SH-SY5Y (cell line): Measurements from ENCODE around the gene KCNN1.

Experiments
- GATA2 ChIP-seq: IDR thresholded peaks from 2 replicates; pipeline ENCODE4 v1.6.1; 2011; ENCODE audit warnings: mild to moderate bottlenecking, low read depth, low read length
- GATA3 ChIP-seq: IDR thresholded peaks from 2 replicates; pipeline ENCODE4 v1.6.1; 2011; ENCODE audit warnings: low read depth, mild to moderate bottlenecking, low read length, moderate library complexity

DNA sequence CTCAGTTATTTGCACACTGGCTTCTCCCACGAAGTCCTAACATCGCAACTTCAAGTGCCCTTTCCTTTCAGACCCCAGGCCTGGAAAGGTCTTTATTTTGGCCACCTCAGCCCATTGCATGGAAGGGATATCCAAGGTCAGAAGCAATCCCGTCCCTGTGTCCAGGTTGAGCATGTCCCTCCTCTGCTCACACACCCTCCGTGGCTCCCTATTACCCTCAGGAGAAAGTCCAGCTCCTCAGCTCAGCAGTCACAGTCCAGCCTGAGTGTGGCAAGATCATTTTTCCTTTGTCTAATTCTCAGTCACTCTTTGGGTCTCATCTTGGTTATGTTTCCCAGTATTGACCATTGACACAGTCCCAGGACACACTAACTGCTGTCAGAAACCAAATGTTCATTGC is 60.2 kb downstream of the KCNN1 start:
- TF ChIP-seq GATA2 (no peak), GATA3 (no peak)
